Endodermal cell (in vitro differentiated cells): ENCODE measurements around the gene EMILIN2. TPM values are rescaled to one million over a fixed set of nuclear protein-coding genes. Genes with fewer than 3 reads are reported as not detected.

Experiments used
- DNase-seq: peaks from one replicate; pipeline ENCODE4 v3.0.0-alpha.2; 2017
- H3K27ac ChIP-seq: 2 replicates; pipeline ENCODE4 v1.5.1; 2013; ENCODE audit warnings: mild to moderate bottlenecking, low read depth, low read length, moderate library complexity
- H3K27me3 ChIP-seq: 2 replicates; pipeline ENCODE4 v1.6.1; 2013; ENCODE audit warnings: mild to moderate bottlenecking, low read length, moderate library complexity; ENCODE audit not compliant: insufficient read depth, control insufficient read depth, poor library complexity, severe bottlenecking
- H3K36me3 ChIP-seq: 2 replicates; pipeline ENCODE4 v1.7.0; 2013; ENCODE audit warnings: mild to moderate bottlenecking, low read length, moderate library complexity; ENCODE audit not compliant: control insufficient read depth, insufficient read depth
- H3K4me1 ChIP-seq: one replicate; pipeline ENCODE4 v1.7.0; 2013; ENCODE audit warnings: low read length; ENCODE audit not compliant: control insufficient read depth, insufficient read depth
- H3K4me3 ChIP-seq: 2 replicates; pipeline ENCODE4 v1.5.1; 2013; ENCODE audit warnings: mild to moderate bottlenecking, low read length, moderate library complexity
- H3K9ac ChIP-seq: 2 replicates; pipeline ENCODE4 v1.6.1; 2013; ENCODE audit warnings: mild to moderate bottlenecking, low read length, moderate library complexity; ENCODE audit not compliant: poor library complexity, severe bottlenecking; ENCODE audit errors: extremely low read depth
- H3K9me3 ChIP-seq: 2 replicates; pipeline ENCODE4 v1.6.1; 2013; ENCODE audit warnings: mild to moderate bottlenecking, low read length, moderate library complexity; ENCODE audit not compliant: control insufficient read depth
- H3K27ac Mint-ChIP-seq: 2 replicates; pipeline ENCODE4 v1.8.0; 2020; ENCODE audit warnings: mixed read lengths
- H3K27me3 Mint-ChIP-seq: 2 replicates; pipeline ENCODE4 v1.8.0; 2021; ENCODE audit warnings: mild to moderate bottlenecking, mixed read lengths; ENCODE audit not compliant: insufficient read depth
- H3K36me3 Mint-ChIP-seq: 2 replicates; pipeline ENCODE4 v1.8.0; 2020; ENCODE audit warnings: low read depth, mixed read lengths
- H3K4me1 Mint-ChIP-seq: 2 replicates; pipeline ENCODE4 v1.8.0; 2020; ENCODE audit warnings: mixed read lengths
- H3K4me3 Mint-ChIP-seq: 2 replicates; pipeline ENCODE4 v1.8.0; 2020; ENCODE audit warnings: mild to moderate bottlenecking, moderate library complexity, mixed read lengths
- H3K9me3 Mint-ChIP-seq: 2 replicates; pipeline ENCODE4 v1.8.0; 2020; ENCODE audit warnings: mild to moderate bottlenecking, mixed read lengths
- CTCF ChIP-seq: fragments of 200-600 bp; sonication (generic); conservative IDR thresholded peaks from 2 replicates; pipeline ENCODE4 v1.5.0; 2021; ENCODE audit warnings: antibody characterized with exemption, mild to moderate bottlenecking
- WGBS, 2 experiments: methylation state at CpG; one replicate each; pipeline versions ENCODE4 v1.1.5 to v1.1.7; 2013; ENCODE audit warnings: missing lambda C conversion rate in 2 of 2, mixed read lengths in 1 of 2; ENCODE audit not compliant: insufficient coverage in 1 of 2, insufficient read length in 1 of 2; 5-methylcytosine and 5-hydroxymethylcytosine counted together
- total RNA-seq, 2 donors: library from RNA; stranded (reverse); fragmentation: NEBNext Ultra II Directional in 1 of 2; extraction: Animal tissue kit (Norgen Biotek cat#: 25700) in 1 of 2; gene quantifications; 2 replicates in 1 of 2; 3 replicates in 1 of 2; pipeline ENCODE4 v1.2.1, GENCODE V29; 2021

The EMILIN2 gene
- total RNA-seq, 2 donors from 2014 or later, result 14.2 to 16.8 TPM

DNA sequence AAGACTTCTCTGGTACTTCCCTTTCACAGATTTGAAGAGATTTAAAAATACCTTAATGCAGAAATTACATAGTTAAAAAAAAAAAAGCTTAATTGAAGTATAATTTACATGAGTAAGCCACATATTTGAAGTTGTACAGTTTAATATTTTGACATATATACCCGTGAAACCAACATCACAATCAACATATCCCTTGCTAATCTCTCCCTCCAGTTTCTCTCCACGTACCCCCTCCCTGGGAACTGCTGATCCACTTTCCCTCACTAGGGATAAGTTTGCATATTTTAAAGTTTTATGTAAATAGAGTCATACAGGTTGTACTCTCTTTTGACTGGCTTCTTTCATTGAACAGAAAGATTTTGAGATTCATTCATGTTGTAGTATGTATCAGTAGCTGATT, 22.4 kb downstream of the EMILIN2 start:
- H3K27ac ChIP-seq, result no peak overlapping the region
- no peaks in the 10 kb centered on the region for H3K36me3 ChIP-seq
- H3K4me3 ChIP-seq, result no peak overlapping the region
- H3K27me3 Mint-ChIP-seq, result peaks cover 2% of the 10 kb centered on the region
- WGBS, 2 experiments, result 80% methylated on average over 2 of the region's 2 CpGs; no CpG with 5 or more reads in 1 of the 2 experiments
- peaks cover 22% of the 10 kb centered on the region for H3K9me3 ChIP-seq
- peaks cover 43% of the 10 kb centered on the region for H3K9me3 Mint-ChIP-seq
- DNase-seq, result no peak
- no peak overlapping the region for H3K4me3 Mint-ChIP-seq
- no peaks in the 10 kb centered on the region for H3K4me1 ChIP-seq
- H3K27me3 ChIP-seq, result no peaks in the 10 kb centered on the region
- H3K9ac ChIP-seq, result no peak overlapping the region
- peaks cover 11% of the 10 kb centered on the region for H3K36me3 Mint-ChIP-seq
- TF ChIP-seq CTCF, result no peak
- H3K4me1 Mint-ChIP-seq, result no peaks in the 10 kb centered on the region
- H3K27ac Mint-ChIP-seq, result no peak overlapping the region

DNA sequence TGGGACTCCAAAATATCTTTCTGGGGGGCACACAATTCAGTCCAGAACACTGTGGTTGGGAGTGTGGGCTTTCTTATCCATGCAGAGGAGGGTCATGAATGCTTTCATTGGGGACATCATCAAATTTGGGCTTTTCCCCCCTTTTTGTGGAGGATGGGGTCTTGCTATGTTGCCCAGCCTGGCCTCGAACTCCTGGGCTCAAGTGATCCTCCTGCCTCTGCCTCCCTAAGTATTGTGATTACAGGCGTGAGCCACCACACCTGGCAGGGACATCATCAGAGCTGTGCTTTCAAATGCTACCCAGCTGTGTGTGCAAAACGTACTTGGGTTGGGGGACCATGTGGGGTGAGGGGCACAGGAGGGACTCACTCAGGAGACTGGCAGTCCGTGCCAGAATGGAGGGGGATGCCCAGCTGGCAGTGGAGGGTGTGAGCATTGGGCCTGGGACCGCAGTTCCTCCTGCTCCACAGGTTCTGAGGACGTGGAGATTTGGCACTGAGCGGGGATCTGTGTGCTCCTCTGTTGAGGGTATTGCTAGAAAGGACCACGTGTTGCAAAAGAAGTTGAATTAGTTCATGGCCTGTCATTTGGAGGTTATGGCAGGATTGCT, 24.4 kb downstream of the EMILIN2 start:
- Histone ChIP-seq H3K9me3 (peaks cover 16% of the 10 kb centered on the region), H3K27me3 (no peaks in the 10 kb centered on the region), H3K27ac (no peak overlapping the region), H3K36me3 (no peaks in the 10 kb centered on the region), H3K4me1 (no peaks in the 10 kb centered on the region), H3K4me3 (no peak overlapping the region), H3K9ac (no peak overlapping the region)
- no peak for TF ChIP-seq CTCF
- Mint-ChIP-seq H3K36me3 (peaks cover 8% of the 10 kb centered on the region), H3K27ac (no peak overlapping the region), H3K27me3 (no peaks in the 10 kb centered on the region), H3K4me3 (no peak overlapping the region), H3K4me1 (no peaks in the 10 kb centered on the region), H3K9me3 (peaks cover 28% of the 10 kb centered on the region)
- DNase-seq, result no peak
- 91 to 93% methylated on average over 6 to 8 of the region's 8 CpGs for WGBS, 2 experiments

DNA sequence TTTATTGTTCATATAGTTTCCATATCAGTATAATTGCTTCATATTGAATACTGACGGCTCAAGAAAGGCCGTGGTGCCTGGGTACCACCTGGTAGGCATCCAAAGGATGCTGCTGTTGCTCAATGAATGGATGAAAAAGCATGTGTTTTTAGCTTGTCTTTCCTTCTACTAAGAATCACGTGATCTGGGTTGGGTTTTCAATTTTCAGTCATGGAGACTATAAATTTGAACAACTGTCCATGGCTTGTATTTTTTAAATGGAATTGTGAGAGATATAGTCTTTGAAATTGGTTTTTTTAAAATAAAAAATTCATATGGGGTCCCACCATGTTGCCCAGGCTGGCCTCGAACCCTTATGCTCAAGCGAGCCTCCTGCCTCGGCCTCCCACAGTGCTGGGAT, 25.3 kb downstream of the EMILIN2 start:
- WGBS, 2 experiments, result 95 to 100% methylated on average over 5 to 6 of the region's 6 CpGs
- Histone ChIP-seq H3K4me3 (no peak overlapping the region), H3K27me3 (no peaks in the 10 kb centered on the region), H3K27ac (no peak overlapping the region), H3K4me1 (no peaks in the 10 kb centered on the region), H3K9ac (no peak overlapping the region), H3K9me3 (peaks cover 8% of the 10 kb centered on the region), H3K36me3 (no peaks in the 10 kb centered on the region)
- H3K4me1 Mint-ChIP-seq, result no peaks in the 10 kb centered on the region
- no peak for DNase-seq
- TF ChIP-seq CTCF, result no peak
- H3K9me3 Mint-ChIP-seq, result peaks cover 20% of the 10 kb centered on the region
- H3K4me3 Mint-ChIP-seq, result no peak overlapping the region
- H3K27ac Mint-ChIP-seq, result no peak overlapping the region
- peaks cover 3% of the 10 kb centered on the region for H3K36me3 Mint-ChIP-seq
- H3K27me3 Mint-ChIP-seq, result no peaks in the 10 kb centered on the region
